Measurements from ENCODE around the gene HHATL. TPM values are rescaled to one million over a fixed set of nuclear protein-coding genes. Genes with fewer than 3 reads are reported as not detected.

The HHATL gene
- total RNA-seq, 4 donors from 2014 or later = 3.5 TPM; not detected in 3

DNA sequence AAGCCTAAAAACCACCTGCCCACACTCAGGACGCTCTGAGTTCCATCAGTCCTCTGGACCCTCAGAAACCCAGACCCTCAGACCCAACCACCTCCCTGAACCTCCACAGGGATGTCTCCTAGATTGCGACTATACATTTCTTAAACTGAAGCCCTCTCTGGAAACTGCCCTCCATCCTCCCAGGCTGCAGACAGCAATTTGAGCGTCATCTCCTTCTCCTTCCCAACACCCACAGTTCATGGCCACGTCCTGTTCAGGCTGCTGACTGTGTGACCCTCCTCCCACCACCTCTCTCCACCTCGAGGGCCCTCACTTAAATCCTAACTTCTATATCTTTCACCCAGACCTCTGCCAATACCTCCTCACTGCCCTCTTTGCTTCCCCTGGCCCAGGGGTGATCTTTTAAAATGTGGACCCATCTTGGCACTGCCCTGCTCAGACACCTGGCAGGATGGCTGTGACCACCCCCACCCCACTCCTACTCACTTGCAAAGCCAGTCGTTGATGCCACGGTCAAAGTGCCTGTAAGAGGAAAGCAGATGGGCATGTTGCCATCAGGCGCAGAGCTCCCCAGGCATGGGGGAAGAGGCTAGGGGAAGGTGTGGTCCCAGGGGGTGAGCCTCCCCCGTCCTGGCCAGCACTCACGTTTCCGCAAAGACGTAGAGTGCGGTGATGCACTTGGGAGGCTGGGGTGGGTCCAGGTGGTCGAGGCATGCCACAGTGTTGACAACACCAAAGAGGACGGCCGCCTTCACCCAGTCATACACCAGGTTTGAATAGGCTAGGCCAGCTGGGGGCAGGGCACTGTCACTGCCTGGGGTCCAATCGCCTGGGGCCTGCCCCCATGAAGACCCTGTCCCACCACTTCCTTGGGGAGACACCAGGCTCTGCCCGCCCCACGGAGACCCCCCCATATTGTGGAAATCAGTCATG lies 6.0 kb downstream of the HHATL start:
- no peaks in the 10 kb centered on the region for H3K9me3 ChIP-seq
- 71 to 72% methylated on average over 18 to 19 of the region's 19 CpGs for WGBS, 2 donors

DNA sequence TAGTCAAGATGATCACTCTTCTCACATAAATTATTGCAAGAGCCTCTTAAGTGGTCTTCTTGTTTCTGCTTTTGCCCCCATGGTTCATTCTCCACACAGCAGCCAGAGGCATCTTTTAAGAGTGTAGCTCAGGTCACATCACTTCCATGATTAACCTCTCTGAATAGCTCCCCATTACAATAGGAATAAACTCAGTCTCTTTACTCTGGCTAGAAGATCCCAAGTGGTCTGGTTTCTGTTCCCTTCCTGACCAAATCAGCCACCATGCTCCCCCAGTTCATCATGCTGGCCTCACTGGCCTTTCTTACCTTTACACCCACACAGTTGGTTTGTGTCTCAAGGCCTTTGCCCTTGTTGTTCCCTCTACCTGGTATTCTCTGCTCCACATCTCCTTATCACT lies 8.2 kb downstream of the HHATL start:
- H3K36me3 ChIP-seq = no peaks in the 10 kb centered on the region
- H3K27ac ChIP-seq = no peak overlapping the region
- no peaks in the 10 kb centered on the region for H3K4me1 ChIP-seq
- H3K27me3 ChIP-seq = no peaks in the 10 kb centered on the region
- TF ChIP-seq, protein P1, sequence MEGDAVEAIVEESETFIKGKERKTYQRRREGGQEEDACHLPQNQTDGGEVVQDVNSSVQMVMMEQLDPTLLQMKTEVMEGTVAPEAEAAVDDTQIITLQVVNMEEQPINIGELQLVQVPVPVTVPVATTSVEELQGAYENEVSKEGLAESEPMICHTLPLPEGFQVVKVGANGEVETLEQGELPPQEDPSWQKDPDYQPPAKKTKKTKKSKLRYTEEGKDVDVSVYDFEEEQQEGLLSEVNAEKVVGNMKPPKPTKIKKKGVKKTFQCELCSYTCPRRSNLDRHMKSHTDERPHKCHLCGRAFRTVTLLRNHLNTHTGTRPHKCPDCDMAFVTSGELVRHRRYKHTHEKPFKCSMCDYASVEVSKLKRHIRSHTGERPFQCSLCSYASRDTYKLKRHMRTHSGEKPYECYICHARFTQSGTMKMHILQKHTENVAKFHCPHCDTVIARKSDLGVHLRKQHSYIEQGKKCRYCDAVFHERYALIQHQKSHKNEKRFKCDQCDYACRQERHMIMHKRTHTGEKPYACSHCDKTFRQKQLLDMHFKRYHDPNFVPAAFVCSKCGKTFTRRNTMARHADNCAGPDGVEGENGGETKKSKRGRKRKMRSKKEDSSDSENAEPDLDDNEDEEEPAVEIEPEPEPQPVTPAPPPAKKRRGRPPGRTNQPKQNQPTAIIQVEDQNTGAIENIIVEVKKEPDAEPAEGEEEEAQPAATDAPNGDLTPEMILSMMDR (IDR thresholded peaks at IDR 0.05) = no peak
- TF ChIP-seq EP300 (IDR thresholded peaks at IDR 0.05) (no peak), POLR2A (IDR thresholded peaks at IDR 0.05) (no peak)
- no peak overlapping the region for H3K4me3 ChIP-seq
- no peaks in the 10 kb centered on the region for H3K9me3 ChIP-seq
- DNase-seq (ENCODE audit: low spot score in 2 of 2) = no peak

More for the DNA sequence above, 6.0 kb downstream of the HHATL start:
- Histone ChIP-seq H3K4me3 (no peak overlapping the region), H3K36me3 (no peaks in the 10 kb centered on the region), H3K4me1 (peaks cover 0 to 5% (median 0%) of the 10 kb centered on the region in 4 donors), H3K27me3 (no peaks in the 10 kb centered on the region), H3K27ac (no peak overlapping the region)
- DNase-seq (ENCODE audit: low spot score in 2 of 2) = no peak
- TF ChIP-seq POLR2A (IDR thresholded peaks at IDR 0.05) (no peak), EP300 (IDR thresholded peaks at IDR 0.05) (no peak)
- TF ChIP-seq, protein P1 (IDR thresholded peaks at IDR 0.05) = no peak

DNA sequence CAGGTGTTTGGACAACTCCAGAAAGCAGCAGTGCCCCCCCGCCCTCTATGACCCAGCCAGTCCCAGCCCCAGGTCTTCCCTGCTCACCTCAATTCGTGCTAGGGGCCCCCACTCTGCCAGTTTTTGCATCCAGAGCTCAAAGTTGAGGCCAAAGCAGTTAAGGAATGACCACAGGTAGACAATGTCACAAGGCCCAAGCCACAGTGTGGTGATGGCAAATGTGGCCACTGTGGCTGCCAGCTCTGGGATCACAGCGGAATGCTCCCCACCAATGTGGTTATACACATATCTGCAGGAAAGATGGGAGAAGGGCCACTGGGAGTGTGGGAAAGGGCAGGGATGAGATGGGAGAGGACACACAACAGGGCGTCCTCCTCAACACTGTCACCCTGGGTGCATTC lies 9.1 kb downstream of the HHATL start:
- 67 to 77% methylated on average over 3 to 4 of the region's 4 CpGs for WGBS, 2 donors

DNA sequence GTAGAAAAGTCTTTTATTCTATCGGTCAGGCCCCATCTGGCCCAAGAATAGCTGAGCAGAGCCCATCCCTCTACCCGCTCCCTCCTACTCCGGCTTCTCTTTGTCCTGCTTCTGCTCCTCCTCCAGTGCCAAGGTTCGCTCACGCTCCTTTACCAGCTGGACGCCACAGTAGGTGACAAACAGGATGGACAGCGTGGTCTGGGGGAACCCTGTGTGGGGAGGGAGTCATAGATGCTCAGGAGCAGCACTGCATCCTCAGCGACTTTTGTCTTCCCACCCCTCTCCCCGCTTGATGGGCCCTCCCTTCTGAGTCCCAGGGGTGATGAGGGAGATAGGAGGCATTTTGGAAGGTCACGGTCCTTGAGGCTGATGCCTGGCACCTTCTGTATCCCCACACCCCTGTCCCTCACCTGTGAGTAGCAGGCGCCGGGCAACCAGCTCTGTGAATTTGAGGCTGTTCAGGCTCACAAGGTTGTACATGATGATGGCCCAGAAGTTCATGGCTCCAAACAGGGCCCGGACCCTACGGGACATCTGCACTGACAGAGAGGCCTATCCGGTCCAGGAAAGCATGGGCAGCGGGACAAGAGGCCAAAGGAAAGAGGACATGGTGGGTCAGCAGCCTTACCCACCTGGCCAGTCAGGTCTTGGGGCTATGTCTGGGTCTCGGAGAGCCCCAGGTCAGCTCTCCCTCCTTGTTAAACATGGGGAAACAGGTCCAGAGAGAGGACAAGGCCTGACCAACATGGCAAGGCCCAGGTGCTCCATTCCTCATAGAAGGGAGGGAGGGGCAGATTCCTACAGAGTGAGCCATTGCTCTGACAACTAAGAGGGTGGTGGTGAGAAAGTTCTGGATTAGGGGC lies 9.7 kb downstream of the HHATL start:
- H3K4me3 ChIP-seq = no peak overlapping the region
- TF ChIP-seq POLR2A (IDR thresholded peaks at IDR 0.05) (no peak), EP300 (IDR thresholded peaks at IDR 0.05) (no peak)
- TF ChIP-seq, protein P1 (IDR thresholded peaks at IDR 0.05) = no peak
- 83 to 86% methylated on average over 17 of the region's 17 CpGs for WGBS, 2 donors

More for the DNA sequence above, 9.1 kb downstream of the HHATL start:
- Histone ChIP-seq H3K36me3 (no peaks in the 10 kb centered on the region), H3K4me3 (no peak overlapping the region), H3K9me3 (no peaks in the 10 kb centered on the region), H3K4me1 (no peaks in the 10 kb centered on the region), H3K27me3 (no peaks in the 10 kb centered on the region), H3K27ac (no peak overlapping the region)
- TF ChIP-seq POLR2A (IDR thresholded peaks at IDR 0.05) (no peak), EP300 (IDR thresholded peaks at IDR 0.05) (no peak)
- TF ChIP-seq, protein P1 (IDR thresholded peaks at IDR 0.05) = no peak
- DNase-seq (ENCODE audit: low spot score in 2 of 2) = no peak

More for the DNA sequence above, 9.7 kb downstream of the HHATL start:
- Histone ChIP-seq H3K36me3 (no peaks in the 10 kb centered on the region), H3K4me1 (no peaks in the 10 kb centered on the region), H3K27me3 (no peaks in the 10 kb centered on the region), H3K9me3 (no peaks in the 10 kb centered on the region), H3K27ac (no peak overlapping the region)
- DNase-seq (ENCODE audit: low spot score in 2 of 2) = no peak

Data from tibial nerve (tissue), 4 donors.